ENCODE results near the gene SLC37A1. TPM values are rescaled to one million over a fixed set of nuclear protein-coding genes. Genes with fewer than 3 reads are reported as not detected.

Gene SLC37A1
- total RNA-seq, 2 donors from 2014 or later, result 2.0 to 5.0 TPM

GRCh38 chr21:42578034-42578433 lies 64.4 kb downstream of the SLC37A1 start:
- Histone ChIP-seq H3K9me3 (peaks cover 0 to 14% of the 10 kb centered on the region in 2 donors), H3K27me3 (no peaks in the 10 kb centered on the region), H3K27ac (no peak overlapping the region), H3K4me1 (no peaks in the 10 kb centered on the region), H3K36me3 (no peaks in the 10 kb centered on the region), H3K4me3 (no peak overlapping the region)
- TF ChIP-seq CTCF (IDR thresholded peaks at IDR 0.05), result no peak
- no peak for DNase-seq (ENCODE audit: low spot score)

GRCh38 chr21:42578761-42579415 lies 65.2 kb downstream of the SLC37A1 start:
- Histone ChIP-seq H3K27me3 (no peaks in the 10 kb centered on the region), H3K9me3 (peaks cover 0 to 14% of the 10 kb centered on the region in 2 donors), H3K36me3 (no peaks in the 10 kb centered on the region), H3K27ac (no peak overlapping the region), H3K4me1 (no peaks in the 10 kb centered on the region), H3K4me3 (no peak overlapping the region)
- no peak for DNase-seq (ENCODE audit: low spot score)
- TF ChIP-seq CTCF (IDR thresholded peaks at IDR 0.05), result no peak

- H3K27me3 ChIP-seq, result no peaks in the 10 kb centered on the region
- peaks cover 0 to 14% of the 10 kb centered on the region in 2 donors for H3K9me3 ChIP-seq
- no peak overlapping the region for H3K27ac ChIP-seq
- no peak for TF ChIP-seq CTCF (IDR thresholded peaks at IDR 0.05)
- no peaks in the 10 kb centered on the region for H3K36me3 ChIP-seq
- H3K4me1 ChIP-seq, result no peaks in the 10 kb centered on the region
- DNase-seq (ENCODE audit: low spot score), result no peak
- no peak overlapping the region for H3K4me3 ChIP-seq
Observed at GRCh38 chr21:42579456-42580075, 65.9 kb downstream of the SLC37A1 start.

- no peak overlapping the region for H3K4me3 ChIP-seq
- H3K9me3 ChIP-seq, result peaks cover 0 to 14% of the 10 kb centered on the region in 2 donors
- TF ChIP-seq CTCF (IDR thresholded peaks at IDR 0.05), result no peak
- no peaks in the 10 kb centered on the region for H3K4me1 ChIP-seq
- no peak overlapping the region for H3K27ac ChIP-seq
- DNase-seq (ENCODE audit: low spot score), result no peak
- no peaks in the 10 kb centered on the region for H3K27me3 ChIP-seq
- H3K36me3 ChIP-seq, result no peaks in the 10 kb centered on the region
Observed at GRCh38 chr21:42580076-42580792, 66.6 kb downstream of the SLC37A1 start.

- DNase-seq (ENCODE audit: low spot score), result no peak
- Histone ChIP-seq H3K4me1 (no peaks in the 10 kb centered on the region), H3K27me3 (no peaks in the 10 kb centered on the region), H3K4me3 (no peak overlapping the region), H3K9me3 (peaks cover 0 to 12% of the 10 kb centered on the region in 2 donors), H3K36me3 (no peaks in the 10 kb centered on the region), H3K27ac (no peak overlapping the region)
- no peak for TF ChIP-seq CTCF (IDR thresholded peaks at IDR 0.05)
Observed at GRCh38 chr21:42580793-42581321, 67.2 kb downstream of the SLC37A1 start.

Measured in right atrium auricular region (tissue), 2 donors.